ENCODE results near the gene CKS1B. TPM values are rescaled to one million over a fixed set of nuclear protein-coding genes. Genes with fewer than 3 reads are reported as not detected.
A peak's percentile ranks its signal among the peaks of the same experiment; 100 is the strongest.

The CKS1B gene
- total and polyA plus RNA-seq, 9 of the 15 experiments (the other 6 are each of a cell fraction or from before 2014, with no cell fraction given) = 215 to 1,103 (median 460) TPM

DNA sequence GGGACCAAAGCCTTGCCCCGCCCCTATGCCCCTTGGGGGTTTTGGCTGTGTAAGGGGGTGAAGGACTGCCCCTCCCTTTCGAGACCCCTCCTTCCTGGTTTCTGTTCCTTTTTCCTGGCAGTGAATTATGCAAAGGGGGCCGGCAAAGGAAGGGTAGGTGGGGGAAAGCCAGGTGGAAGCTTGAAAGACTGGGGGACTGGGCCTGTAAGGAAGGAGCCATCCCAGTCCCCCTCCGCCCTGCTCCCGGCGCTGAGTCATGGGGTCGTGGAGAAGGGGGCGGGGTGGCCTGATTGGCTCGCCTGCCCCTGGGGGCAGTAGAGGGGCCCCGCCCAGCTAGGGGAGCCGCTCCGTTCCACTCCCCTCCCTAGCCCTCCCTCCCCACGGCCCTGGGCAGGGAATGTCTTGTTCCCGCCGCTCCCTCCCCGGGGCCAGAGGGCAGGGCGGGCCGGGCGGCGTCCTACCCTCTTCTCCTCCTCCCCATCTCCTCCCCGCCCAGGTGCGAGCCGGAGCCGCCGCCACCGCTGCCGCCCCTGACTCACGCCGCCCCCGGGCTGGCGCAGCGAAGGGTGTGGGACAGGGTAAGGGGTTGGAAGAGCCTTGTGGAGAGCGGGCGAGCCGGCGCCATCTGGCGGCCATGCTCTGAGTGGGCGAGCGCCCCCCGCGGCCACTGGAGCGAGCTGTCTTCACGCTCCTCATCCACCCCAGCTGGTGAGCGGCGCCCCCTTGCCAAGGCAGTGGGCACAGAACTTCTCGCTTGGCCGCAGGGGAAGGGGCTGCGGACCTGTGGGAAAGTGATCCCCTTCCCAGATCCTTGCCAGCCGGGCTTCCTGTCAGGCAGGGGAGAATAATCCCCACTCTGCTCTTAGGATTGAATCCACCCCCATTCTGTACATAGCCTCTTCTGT is 42.8 kb downstream of the CKS1B start (continued):
- TF ChIP-seq MED1 (CRISPR knock-in tag; IDR thresholded peaks at IDR 0.05; ENCODE audit: borderline replicate concordance) (no peak), NR3C1 (CRISPR knock-in tag; IDR thresholded peaks at IDR 0.05) (no peak), MBD2 (IDR thresholded peaks at IDR 0.05; ENCODE audit: borderline replicate concordance, low read depth) (no peak), ZNF212 (CRISPR knock-in tag; IDR thresholded peaks at IDR 0.05) (no peak), SRSF1 (IDR thresholded peaks at IDR 0.05; ENCODE audit: low read depth, low read length) (no peak), POU5F1 (IDR thresholded peaks at IDR 0.05; ENCODE audit: borderline replicate concordance, low read depth, low read length, partially characterized antibody) (no peak), HDAC2 (IDR thresholded peaks at IDR 0.05) (no peak), PYGO2 (tag; IDR thresholded peaks at IDR 0.05) (no peak), FOXK1 (CRISPR knock-in tag; IDR thresholded peaks at IDR 0.05; ENCODE audit: borderline replicate concordance) (no peak), SPI1 (IDR thresholded peaks at IDR 0.05; ENCODE audit: borderline replicate concordance, low read depth, low read length) (no peak), ZNF184 (CRISPR knock-in tag; IDR thresholded peaks at IDR 0.05) (no peak), COPS2 (conservative IDR thresholded peaks at IDR 0.05) (no peak), HNRNPK (IDR thresholded peaks at IDR 0.05; ENCODE audit: low read depth, low read length, poor library complexity, severe bottlenecking) (peak; percentile 97), ZNF583 (CRISPR knock-in tag; IDR thresholded peaks at IDR 0.05) (no peak), C11orf30 (IDR thresholded peaks at IDR 0.05; ENCODE audit: low read depth) (no peak), ZNF717 (CRISPR knock-in tag; IDR thresholded peaks at IDR 0.05) (no peak), NONO (IDR thresholded peaks at IDR 0.05; ENCODE audit: low read depth in 2 of 2, low read length in 1 of 2) (peak in 1 of 2 experiments; percentile 70; a peak in 1 of 4 replicates)
- TF ChIP-seq, protein P1, sequence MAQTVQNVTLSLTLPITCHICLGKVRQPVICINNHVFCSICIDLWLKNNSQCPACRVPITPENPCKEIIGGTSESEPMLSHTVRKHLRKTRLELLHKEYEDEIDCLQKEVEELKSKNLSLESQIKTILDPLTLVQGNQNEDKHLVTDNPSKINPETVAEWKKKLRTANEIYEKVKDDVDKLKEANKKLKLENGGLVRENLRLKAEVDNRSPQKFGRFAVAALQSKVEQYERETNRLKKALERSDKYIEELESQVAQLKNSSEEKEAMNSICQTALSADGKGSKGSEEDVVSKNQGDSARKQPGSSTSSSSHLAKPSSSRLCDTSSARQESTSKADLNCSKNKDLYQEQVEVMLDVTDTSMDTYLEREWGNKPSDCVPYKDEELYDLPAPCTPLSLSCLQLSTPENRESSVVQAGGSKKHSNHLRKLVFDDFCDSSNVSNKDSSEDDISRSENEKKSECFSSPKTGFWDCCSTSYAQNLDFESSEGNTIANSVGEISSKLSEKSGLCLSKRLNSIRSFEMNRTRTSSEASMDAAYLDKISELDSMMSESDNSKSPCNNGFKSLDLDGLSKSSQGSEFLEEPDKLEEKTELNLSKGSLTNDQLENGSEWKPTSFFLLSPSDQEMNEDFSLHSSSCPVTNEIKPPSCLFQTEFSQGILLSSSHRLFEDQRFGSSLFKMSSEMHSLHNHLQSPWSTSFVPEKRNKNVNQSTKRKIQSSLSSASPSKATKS (CRISPR knock-in tag; IDR thresholded peaks at IDR 0.05) = no peak
- TF ChIP-seq, protein P2, sequence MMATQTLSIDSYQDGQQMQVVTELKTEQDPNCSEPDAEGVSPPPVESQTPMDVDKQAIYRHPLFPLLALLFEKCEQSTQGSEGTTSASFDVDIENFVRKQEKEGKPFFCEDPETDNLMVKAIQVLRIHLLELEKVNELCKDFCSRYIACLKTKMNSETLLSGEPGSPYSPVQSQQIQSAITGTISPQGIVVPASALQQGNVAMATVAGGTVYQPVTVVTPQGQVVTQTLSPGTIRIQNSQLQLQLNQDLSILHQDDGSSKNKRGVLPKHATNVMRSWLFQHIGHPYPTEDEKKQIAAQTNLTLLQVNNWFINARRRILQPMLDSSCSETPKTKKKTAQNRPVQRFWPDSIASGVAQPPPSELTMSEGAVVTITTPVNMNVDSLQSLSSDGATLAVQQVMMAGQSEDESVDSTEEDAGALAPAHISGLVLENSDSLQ (IDR thresholded peaks at IDR 0.05) = no peak
- TF ChIP-seq, protein P3, sequence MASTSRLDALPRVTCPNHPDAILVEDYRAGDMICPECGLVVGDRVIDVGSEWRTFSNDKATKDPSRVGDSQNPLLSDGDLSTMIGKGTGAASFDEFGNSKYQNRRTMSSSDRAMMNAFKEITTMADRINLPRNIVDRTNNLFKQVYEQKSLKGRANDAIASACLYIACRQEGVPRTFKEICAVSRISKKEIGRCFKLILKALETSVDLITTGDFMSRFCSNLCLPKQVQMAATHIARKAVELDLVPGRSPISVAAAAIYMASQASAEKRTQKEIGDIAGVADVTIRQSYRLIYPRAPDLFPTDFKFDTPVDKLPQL (IDR thresholded peaks at IDR 0.05; ENCODE audit: extremely low read depth, insufficient read length) = no peak
- TF ChIP-seq, protein P4, sequence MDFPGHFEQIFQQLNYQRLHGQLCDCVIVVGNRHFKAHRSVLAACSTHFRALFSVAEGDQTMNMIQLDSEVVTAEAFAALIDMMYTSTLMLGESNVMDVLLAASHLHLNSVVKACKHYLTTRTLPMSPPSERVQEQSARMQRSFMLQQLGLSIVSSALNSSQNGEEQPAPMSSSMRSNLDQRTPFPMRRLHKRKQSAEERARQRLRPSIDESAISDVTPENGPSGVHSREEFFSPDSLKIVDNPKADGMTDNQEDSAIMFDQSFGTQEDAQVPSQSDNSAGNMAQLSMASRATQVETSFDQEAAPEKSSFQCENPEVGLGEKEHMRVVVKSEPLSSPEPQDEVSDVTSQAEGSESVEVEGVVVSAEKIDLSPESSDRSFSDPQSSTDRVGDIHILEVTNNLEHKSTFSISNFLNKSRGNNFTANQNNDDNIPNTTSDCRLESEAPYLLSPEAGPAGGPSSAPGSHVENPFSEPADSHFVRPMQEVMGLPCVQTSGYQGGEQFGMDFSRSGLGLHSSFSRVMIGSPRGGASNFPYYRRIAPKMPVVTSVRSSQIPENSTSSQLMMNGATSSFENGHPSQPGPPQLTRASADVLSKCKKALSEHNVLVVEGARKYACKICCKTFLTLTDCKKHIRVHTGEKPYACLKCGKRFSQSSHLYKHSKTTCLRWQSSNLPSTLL (IDR thresholded peaks at IDR 0.05) = no peak
